ENCODE results near the gene PNPLA2.

PNPLA2 gene

DNA sequence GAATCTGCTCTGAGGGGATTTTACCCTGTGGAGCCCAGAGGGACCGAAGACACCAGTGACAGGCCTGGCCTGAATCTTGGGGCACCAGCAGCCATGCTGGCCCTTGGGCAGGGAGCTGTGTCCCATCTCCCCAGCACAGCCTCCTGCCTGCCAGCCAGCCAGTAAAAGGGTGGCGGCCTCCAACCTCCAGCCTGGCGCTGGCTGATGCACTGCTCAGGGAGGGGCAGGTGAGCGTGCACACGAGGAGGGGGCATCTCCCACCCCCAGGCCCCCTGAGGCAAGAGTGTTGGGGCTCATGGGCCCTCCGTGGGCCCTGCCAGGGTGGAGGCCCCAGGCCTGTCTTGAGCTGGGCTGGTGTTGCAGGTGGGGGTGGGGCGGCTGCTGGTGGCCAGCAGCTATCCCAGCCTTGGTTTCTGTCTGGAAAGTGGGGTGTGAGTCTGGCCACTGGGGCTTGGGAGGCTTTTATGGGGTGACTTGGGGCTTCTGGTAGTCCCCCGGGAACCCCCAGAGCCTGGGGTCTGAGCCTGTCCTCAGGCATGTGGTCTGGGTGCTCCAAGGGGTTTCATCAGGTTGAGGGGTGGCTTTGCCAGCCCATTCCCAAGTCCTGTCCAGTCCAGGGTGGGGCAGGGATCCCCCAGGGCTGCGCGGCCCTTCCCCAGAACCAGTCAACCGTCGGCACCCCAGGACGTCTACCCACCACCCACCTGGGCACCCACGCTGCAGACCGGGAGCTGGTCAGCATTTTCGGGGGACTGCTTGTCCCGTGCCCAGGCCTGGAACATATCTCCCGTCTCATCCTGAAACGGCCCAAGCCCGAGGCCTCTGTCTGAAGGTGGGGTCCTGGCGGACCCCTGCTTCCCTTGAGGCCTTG is 41.8 kb downstream of the PNPLA2 start:
- no peak for DNase-seq (ENCODE audit: low read depth)

DNA sequence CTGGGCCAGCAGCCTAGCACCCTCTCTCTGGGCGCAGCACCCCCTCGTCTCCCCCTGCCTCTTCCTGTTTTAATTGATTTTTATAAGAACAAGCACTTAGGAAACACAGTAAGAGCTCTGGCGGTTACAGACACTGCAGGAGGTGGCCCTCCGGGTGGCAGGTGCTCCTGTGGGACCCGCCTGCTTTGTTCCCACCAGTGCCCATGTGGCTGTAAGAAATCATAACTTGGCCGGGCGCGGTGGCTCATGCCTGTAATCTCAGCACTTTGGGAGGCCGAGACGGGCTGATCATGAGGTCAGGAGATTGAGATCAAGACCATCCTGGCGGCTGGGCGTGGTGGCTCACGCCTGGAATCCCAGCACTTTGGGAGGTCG is 42.4 kb downstream of the PNPLA2 start:
- no peak for DNase-seq (ENCODE audit: low read depth)

DNA sequence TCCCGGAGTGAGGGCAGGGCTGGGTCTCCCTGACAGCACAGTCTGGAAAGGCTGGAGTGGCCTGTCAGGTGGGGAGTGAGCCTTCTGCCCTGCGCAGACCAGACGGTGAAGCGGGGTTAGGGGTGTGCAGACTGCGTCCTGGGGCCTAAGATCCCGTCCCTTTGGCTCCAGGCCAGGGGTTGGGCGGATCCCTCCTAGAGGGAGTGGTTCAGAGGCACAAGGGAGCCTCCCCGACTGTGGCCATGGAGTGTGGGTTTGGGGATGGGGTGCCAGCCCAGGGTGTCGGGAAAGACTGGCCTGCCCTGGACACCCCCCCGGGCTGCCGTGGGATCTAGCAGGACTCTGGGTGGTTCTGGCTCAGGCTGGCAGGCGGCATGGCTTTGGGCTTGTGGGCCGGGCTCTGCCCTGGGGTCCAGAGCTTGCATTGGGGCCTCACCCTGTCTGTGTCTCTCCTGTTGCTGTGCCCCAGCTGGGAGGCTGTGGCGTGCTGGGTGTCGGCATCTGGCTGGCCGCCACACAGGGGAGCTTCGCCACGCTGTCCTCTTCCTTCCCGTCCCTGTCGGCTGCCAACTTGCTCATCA is 43.5 kb downstream of the PNPLA2 start:
- no peak for DNase-seq (ENCODE audit: low read depth)

DNA sequence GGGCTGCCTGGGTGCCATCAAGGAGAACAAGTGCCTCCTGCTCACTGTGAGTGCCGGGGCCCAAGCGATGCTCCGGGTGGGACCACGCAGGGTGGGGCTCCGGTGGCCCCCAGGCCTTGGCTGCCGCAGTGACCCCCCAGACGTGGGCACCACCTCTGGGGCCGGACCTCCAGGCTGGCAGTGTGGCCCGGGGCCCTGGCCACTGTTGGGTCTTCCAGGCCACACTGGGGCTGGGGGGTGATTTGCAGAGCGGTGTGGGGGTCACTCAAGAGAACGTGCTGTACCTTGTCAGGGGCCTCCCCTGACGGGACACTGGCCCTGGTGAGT is 43.9 kb downstream of the PNPLA2 start:
- DNase-seq (ENCODE audit: low read depth) = no peak

DNA sequence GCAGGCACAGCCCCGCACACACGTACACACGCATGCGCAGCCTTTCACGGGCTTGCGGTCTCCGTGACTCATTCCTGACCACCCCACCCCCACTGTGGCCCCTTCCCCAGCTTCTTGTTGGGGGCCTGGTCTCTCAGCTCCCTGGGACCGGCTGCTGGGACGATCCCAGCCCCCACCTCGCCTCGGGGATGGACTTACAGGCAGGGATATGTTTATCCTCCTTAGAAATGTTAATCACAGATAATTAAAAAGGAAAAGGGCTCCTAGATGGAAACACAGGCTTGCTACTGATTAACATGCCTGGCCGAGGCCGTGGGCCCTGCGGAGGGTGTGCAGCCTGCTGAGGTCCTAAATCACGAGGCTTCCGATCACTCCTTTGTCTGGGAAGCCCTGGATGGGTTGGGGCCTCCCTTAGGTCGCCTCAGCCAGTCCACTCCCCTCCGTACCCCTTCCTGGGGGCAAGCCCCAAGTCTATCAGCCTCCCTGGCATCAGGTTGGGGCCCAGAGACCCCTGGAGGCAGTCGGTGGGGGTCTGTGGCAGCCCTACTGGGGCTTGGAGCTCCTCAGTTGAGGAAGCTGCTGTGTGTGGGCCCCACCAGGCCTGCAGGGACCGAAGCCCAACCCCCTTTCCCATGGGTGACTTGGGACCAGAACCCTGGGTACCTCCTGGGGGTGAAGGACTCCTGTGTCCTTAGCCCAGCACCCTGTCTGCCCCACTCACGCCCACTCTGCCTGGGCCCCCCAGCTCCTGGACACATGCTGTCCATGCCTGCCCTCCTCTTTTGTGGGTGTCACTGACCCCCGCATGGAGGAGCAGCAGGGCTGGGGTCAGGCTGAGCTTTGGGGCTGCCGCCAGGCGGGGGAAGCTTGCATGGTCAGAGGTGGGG is 44.6 kb downstream of the PNPLA2 start:
- no peak for DNase-seq (ENCODE audit: low read depth)

DNA sequence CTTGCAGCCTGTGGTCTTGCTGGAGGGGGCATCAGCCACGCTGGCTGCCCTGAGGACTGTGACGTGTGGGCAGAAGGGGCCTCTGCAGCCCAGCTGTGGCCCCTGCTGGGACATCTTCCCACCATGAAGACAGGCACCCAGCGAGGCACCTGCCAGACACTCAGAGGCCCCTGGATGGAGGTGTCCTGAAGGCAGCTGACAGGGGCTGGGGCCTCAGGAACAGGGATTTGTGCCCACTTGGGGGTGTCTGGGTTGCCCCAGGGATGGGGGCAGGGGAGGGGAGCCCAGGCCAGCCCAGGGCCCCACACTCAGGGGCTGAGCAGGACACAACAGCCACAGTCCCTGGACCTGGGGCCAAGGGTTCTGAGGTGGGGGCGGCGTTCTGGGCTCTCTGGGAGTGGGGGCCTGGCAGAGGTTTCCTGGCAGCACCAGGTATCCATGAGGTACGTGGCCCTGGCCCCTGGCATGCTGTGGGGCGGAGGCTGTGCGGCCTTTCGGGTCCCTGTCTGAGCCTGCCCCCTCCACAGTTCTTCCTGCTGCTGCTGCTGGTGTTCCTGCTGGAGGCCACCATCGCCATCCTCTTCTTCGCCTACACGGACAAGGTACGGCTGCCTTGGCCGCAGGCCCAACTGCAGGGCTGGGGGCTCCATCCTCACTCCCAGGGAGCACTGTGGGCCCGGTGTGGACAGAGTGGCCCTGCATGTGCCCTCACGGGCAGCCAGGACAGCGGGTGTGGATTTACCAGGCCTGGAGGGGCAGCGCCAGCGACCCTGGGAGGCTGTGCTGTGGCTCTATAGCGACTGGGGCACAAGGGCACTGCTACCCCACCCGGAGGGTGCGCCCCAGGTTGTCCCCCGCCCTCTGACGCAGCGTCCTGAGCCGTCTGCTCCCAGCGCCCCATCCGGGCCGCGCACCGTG is 45.5 kb downstream of the PNPLA2 start:
- DNase-seq (ENCODE audit: low read depth) = no peak

DNA sequence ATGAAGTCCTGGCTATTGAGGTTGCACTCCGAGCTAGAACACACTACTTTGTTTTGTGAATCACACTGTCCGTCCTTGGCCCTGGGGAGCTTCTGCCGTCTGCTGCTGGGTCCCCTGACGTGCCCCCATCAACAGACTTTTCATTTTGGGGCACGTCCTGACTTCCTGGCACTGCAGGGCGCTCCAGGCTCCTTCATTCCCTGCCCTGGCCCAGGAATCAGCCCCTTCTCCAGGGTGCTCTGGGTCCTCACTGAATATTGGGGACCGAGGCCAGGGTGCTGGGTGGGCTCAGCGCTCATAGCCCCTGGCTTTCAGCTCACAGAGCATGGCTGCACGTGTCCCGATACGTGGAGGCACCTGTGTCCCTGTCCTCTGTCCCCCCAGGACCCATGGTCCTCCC is 46.2 kb downstream of the PNPLA2 start:
- DNase-seq (ENCODE audit: low read depth) = no peak

DNA sequence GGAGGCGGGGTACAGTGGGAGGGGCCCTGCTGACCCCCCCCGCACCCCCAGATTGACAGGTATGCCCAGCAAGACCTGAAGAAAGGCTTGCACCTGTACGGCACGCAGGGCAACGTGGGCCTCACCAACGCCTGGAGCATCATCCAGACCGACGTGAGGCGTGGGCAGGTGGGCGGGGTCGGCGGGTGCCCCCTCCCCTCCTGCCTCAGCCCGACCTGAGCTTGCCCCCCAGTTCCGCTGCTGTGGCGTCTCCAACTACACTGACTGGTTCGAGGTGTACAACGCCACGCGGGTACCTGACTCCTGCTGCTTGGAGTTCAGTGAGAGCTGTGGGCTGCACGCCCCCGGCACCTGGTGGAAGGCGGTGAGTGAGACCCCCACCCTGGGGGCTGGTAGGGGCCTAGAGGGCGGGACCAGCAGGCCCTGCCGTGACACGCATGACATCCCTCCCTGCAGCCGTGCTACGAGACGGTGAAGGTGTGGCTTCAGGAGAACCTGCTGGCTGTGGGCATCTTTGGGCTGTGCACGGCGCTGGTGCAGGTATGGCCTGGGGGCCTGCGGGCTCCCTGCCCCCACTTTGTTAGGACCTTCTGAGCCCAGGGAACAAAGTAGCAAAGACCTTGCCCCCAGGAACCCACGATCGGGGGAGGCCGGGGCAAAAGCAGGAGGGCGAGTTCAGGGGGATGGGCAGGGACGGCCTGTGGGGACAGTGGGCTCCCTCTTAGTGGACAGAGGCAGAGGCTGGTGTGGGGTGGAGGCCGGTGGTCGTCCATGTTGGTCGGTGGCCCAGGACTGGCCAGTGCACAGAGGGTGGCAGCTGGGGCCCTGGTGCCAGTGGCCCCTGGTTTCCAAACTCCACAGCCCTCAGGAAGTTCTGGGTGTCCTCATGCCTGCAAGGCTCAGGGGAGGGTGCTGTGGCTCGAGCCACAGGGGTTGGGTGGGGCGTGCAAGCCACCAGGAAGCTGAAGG is 47.0 kb downstream of the PNPLA2 start:
- DNase-seq (ENCODE audit: low read depth) = no peak

DNA sequence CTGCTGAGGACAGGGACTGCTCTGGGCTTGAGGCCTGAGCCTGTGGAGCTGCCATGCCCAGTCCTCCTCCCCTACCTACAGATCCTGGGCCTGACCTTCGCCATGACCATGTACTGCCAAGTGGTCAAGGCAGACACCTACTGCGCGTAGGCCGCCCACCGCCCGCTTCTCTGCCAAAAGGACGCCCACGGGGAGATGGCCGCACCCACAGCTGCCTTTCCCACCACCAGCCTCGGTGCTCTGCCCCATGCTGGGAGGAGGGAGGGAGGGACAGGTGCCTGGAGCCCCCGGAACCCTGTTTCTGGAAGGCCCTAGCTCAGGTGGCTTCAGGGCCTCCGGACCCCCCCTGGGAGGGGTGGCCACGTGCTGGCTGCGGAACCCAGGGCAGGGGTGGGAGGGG is 47.8 kb downstream of the PNPLA2 start:
- DNase-seq (ENCODE audit: low read depth) = no peak

DNA sequence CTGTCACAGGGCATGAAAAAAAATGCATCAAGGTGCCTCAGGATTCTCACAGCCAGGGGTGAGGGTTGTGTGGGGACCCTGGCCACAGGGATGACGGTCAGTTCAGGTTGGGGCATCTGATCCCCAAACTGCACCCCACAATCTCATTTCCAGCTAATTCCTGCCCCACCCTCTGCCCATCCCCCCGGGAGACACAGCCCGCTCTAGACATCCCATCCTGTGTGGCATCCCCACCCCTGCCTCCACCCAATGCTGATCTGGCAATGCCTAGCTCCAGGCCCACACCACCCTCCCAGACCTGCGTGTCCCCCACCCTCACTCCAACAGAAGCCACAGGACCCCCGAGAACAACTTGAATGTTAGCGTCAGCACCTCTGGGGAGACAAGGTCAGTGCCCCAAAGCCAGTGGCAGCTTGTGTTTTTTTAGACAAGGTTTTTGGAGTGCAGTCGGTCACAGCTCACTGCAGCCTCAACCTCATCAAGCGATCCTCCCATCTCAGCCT is 49.2 kb downstream of the PNPLA2 start:
- no peak for DNase-seq (ENCODE audit: low read depth)

DNA sequence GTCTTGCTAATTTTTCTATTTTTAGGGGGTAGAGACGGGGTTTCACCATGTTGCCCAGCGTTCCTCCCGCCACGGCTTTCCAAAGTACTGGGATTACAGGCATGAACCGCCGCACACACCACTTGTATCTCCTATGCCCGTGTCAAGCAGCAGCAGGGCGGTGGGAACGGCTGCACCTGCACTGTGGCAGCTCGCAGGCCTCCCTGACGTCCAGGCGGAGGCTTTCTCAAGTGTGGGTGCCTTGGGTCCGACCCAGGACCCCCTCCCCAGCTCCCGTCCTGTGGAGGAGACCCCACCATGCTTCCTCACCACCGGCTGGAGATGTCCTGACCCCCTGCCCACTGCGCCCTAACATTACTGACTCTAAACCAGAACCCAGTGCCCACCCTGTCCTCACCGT is 49.7 kb downstream of the PNPLA2 start:
- DNase-seq (ENCODE audit: low read depth) = no peak

DNA sequence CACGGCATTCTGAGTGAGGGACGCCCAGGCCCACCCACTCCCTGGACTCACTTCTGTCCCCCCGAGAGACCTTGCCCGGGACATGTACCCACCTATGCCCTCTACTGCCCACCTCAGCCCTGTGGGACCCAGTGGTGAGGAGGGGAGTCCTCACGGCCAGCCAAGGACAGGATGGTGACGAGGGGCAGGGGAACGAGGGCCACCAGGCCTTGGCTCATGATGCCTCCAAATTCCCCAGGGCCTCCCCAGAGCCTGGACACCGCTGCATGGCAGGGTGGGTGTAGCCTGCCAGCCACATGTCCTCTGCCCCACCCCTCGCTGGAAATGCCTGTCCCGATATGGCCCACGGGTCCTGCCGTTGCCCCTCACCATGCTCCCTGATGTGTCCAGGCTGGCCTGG is 50.1 kb downstream of the PNPLA2 start:
- DNase-seq (ENCODE audit: low read depth) = no peak

DNA sequence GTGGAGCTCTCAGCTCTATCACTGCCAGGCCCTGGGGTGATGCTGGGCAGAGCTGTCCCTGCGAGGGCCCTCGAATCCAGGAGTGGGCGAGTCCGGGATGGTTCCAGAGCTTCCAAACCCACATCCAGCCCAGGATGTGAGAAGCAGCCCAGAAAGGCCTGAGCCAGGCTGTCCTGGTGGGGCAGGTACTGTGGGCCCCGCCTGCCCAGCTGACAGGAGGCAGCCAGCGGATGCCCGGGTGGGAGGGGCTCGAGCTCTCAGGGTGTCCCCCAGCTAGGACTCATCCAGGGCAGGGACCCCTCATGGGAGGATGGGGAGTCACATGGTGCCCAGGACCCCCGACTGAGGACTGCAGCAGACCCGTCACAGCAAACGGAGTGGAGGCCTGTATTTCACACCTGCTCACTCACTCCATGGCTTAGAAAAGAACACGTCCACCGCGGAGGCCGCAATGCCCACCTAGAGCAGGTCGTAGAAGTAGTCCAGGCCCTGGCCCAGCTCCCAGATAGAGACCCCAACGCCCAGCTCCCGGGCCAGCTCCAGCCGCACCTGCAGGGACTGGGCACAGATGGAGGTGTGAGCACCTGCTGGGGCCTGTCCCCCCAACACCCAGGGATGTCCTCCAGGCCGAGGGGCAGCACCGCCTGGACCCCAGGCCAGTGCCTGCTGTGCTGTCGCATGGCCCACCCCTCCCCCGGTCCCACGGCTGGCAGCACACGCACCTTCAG is 50.8 kb downstream of the PNPLA2 start:
- DNase-seq (ENCODE audit: low read depth) = no peak

DNA sequence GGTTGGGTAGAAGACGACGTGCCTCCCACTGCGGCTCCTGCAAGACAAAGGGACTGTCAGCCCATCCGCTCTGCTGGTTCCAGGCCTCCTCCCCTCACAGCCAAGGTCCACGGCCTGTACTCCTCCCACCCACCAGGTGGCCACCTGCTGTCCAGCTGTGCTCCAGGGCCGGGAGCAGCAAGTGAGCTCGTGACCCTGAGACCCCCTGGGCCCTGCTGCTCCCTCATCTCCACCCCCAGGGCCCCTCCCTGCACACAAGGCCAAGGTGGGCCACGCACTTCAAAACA is 51.4 kb downstream of the PNPLA2 start:
- DNase-seq (ENCODE audit: low read depth) = no peak

DNA sequence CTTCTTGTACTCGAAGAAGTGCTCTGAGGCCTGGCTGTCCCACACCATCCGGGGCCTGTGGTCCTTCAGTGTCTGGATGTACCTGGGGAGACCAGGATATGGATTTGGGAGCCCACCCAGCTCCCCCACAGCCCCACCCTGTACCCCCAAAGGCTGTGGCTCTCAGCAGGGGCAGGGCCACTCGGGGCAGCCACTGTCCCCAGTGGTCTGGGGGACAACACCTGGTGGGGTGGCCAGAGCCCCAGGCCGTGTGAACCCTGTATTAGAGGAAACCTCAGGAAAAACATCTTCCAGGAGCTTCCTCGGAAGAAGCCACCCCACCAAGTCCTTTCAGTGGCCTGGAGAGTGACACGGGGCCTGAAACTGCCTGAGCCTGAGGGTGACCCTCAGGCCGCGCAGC is 51.7 kb downstream of the PNPLA2 start:
- no peak for DNase-seq (ENCODE audit: low read depth)

DNA sequence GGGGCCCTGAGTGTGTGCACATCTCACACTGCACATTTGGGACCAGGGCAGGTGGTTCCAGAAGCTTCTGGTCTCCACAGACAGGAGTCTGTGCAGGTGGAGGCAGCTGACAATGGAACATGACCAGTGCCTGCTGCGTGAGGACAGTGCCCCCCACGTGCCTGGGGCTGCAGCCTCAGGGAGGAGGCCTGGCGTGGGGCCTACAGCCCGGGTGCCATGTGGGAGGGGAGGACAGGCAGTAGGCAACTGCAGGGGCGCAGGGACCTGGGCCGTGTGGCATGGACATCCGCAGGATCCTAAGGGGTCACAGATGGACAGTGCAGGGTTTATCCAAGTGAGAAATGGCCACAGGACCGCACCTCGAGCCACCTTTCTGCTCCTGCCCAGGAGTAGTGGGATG is 52.8 kb downstream of the PNPLA2 start:
- no peak for DNase-seq (ENCODE audit: low read depth)

DNA sequence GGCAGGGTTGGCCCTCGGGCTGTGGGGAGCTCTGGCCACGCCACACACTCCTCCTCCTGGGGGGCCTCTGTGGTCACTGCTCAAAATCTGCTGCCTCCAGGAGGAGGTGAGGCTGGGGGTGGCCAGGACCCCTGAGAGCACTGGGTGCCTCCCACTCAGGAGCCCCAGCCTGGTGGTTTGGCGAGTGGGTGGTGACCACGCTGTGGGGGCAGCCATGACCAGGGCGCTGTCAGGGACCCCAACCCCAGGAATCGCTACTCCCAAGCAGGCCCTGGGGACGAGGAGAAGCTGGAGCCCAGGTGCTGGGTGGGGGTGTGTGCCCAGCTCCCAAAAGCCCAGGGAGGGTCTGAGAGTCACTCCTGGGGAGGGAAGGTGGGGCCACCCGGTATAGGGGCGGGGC is 54.1 kb downstream of the PNPLA2 start:
- DNase-seq (ENCODE audit: low read depth) = no peak

DNA sequence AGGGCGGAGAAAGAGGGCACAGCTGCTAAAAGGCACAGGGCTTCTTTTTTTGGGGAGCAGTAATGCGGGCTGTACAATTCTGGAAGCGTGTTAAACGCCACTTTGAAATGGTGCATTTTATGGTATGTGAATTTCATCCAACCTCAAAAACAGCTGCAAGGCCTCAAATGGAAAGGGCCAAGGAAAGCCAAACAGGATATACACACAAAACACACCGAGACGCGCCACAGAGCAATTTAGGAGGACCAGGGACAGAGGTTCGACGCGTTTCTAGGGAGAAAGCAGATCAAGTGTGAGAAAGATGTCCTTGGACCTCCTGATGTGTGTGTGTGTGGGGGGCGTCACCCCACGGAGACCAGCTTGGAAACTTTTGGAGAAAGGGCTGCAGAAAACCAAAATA is 55.0 kb downstream of the PNPLA2 start:
- no peak for DNase-seq (ENCODE audit: low read depth)
